ENCODE data around the gene SH3RF3. TPM values are rescaled to one million over a fixed set of nuclear protein-coding genes. Genes with fewer than 3 reads are reported as not detected.
A peak's percentile ranks its signal among the peaks of the same experiment; 100 is the strongest.

Gene SH3RF3
- total and polyA plus RNA-seq, 8 donors = 7.0 to 11.1 (median 8.3) TPM

DNA sequence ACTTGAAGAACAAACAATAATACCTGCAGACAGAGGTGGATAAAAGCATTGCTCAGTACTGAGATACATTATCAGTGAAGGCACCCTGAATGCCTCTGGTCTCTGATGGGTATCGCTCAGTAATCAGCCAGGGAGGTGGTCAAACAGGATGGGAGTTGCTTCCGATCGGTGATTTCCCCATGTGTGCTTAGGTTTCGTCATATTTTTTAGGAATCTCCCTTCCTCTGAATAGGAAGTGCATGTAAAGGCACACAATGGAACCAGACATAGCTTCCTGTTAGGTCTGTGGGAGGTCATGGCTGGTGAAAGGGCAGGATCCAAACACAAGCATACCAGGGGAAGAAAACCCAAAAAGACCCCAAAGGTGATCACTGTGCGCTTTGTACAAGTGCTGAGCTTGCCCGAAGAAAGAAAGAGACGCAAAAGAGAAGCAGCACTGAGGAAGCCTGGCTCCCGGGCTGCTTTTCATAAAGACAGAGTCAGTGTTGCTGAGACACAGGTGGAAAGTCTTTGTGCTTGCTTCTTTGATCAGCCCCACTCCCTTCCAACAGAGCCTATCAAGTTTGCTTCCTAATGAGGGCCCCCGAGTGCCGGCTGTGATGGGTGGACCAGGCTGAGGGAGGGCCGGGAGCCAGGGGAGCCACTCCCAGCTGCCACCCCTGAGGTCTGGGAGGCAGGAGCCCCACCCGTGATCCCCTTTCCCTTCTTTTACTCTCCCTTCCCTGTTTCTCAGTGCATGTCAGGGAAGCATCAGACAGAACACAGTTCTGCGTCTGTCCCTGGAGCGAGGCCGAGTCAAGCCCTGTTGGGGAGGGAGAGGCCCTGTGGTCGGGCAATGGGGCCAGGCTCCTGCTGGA, 138.2 kb downstream of the SH3RF3 start:
- DNase-seq = no peak
- TF ChIP-seq, protein P1, sequence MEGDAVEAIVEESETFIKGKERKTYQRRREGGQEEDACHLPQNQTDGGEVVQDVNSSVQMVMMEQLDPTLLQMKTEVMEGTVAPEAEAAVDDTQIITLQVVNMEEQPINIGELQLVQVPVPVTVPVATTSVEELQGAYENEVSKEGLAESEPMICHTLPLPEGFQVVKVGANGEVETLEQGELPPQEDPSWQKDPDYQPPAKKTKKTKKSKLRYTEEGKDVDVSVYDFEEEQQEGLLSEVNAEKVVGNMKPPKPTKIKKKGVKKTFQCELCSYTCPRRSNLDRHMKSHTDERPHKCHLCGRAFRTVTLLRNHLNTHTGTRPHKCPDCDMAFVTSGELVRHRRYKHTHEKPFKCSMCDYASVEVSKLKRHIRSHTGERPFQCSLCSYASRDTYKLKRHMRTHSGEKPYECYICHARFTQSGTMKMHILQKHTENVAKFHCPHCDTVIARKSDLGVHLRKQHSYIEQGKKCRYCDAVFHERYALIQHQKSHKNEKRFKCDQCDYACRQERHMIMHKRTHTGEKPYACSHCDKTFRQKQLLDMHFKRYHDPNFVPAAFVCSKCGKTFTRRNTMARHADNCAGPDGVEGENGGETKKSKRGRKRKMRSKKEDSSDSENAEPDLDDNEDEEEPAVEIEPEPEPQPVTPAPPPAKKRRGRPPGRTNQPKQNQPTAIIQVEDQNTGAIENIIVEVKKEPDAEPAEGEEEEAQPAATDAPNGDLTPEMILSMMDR (IDR thresholded peaks at IDR 0.05) = no peak
- H3K9me3 ChIP-seq = no peaks in the 10 kb centered on the region
- H3K36me3 ChIP-seq = no peaks in the 10 kb centered on the region
- H3K27ac ChIP-seq = peak overlapping the region in 1 of 2 donors; percentile 73
- no peak overlapping the region for H3K4me3 ChIP-seq
- peaks cover 23 to 43% of the 10 kb centered on the region in 2 donors for H3K4me1 ChIP-seq
- intact Hi-C loops (cut with DNase I) = no loop called here
- no peak for ATAC-seq
- no peaks in the 10 kb centered on the region for H3K27me3 ChIP-seq

DNA sequence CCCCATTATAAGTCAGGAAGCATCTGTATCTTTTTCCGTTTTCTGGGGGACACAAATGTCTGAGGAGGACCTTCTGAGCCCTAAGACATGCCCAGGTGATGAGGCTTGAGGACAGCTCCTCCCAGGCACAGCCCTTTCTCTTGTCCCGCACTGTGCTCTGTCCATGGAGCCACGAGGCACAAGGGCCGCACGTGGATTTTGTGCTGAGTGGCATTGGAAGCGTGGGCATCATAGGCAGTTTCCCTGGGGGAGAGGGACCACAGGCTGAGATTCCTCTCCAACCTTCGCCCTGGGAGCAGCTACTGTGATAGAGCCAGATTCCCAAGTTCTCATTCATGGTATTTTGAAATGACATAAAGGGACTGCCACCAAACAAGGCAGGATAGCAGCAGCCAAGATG, 139.9 kb downstream of the SH3RF3 start:
- no peaks in the 10 kb centered on the region for H3K27me3 ChIP-seq
- intact Hi-C loops (cut with DNase I) = no loop called here
- no peak overlapping the region for H3K27ac ChIP-seq
- ATAC-seq = no peak
- TF ChIP-seq, protein P1 (IDR thresholded peaks at IDR 0.05) = no peak
- H3K4me3 ChIP-seq = no peak overlapping the region
- no peak for DNase-seq
- H3K36me3 ChIP-seq = no peaks in the 10 kb centered on the region
- peaks cover 22 to 43% of the 10 kb centered on the region in 2 donors for H3K4me1 ChIP-seq
- H3K9me3 ChIP-seq = no peaks in the 10 kb centered on the region

DNA sequence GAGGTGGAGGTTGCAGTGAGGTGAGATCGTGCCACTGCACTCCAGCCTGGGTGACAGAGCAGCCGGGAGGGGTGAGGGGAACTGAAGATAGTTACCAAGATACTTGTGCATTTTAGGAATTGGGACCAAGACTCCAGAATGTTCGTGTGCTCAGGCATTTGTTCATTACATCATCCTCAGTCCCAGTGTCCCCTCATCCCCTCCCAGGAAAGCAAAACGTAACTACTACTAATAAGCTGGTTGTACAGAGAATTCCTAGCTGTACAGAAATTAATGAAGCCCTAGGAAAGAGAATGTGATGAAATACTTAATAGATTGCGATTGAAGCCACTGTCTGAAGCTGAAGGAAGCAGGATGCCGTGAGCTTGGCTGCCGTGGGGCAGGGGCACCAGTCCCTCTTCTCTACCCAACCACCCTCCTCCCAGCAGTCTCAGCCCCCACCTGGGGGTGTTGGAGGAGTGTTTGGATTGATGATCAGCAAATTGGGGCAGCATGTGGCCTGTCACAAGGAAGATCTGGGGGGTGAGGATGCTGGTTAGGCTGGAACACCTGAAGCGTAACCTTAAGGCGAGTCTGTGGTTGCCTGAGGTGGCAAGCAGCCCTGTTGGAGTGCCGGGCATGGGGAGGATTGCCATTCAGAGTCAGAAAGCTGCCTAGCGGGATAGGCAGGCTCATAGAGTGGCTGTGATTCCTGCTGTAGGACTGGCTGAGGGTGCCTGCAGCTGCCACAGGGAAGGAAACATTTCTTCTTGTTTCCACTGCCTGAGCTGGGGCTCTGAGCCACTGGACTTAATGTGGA, 140.9 kb downstream of the SH3RF3 start:
- Histone ChIP-seq H3K9me3 (no peaks in the 10 kb centered on the region), H3K27me3 (no peaks in the 10 kb centered on the region), H3K27ac (no peak overlapping the region), H3K4me1 (peaks cover 16 to 38% of the 10 kb centered on the region in 2 donors), H3K36me3 (no peaks in the 10 kb centered on the region), H3K4me3 (no peak overlapping the region)
- DNase-seq (peak in 2 of 4 donors; percentile 66 to 68), ATAC-seq (peak; percentile 87)
- TF ChIP-seq, protein P1 (IDR thresholded peaks at IDR 0.05) = no peak
- intact Hi-C loops (cut with DNase I) = no loop called here

GRCh38 chr2:109270505-109271312, 141.7 kb downstream of the SH3RF3 start:
- peaks cover 10 to 38% of the 10 kb centered on the region in 2 donors for H3K4me1 ChIP-seq
- H3K9me3 ChIP-seq = no peaks in the 10 kb centered on the region
- ATAC-seq (peak; percentile 89), DNase-seq (peak in 2 of 4 donors; percentile 74 to 79)
- H3K4me3 ChIP-seq = no peak overlapping the region
- no peaks in the 10 kb centered on the region for H3K36me3 ChIP-seq
- TF ChIP-seq, protein P1 (IDR thresholded peaks at IDR 0.05) = no peak
- no peak overlapping the region for H3K27ac ChIP-seq
- intact Hi-C loops (cut with DNase I) = no loop called here
- H3K27me3 ChIP-seq = no peaks in the 10 kb centered on the region
